Ascending aorta (tissue), 2 donors: ENCODE data around the gene TRIM24. TPM values are rescaled to one million over a fixed set of nuclear protein-coding genes. Genes with fewer than 3 reads are reported as not detected.

ENCODE experiments used
- DNase-seq, 2 donors: peaks; one replicate each; pipeline ENCODE4 v3.0.0-alpha.2; 2019; ENCODE audit warnings: low spot score in 2 of 2
- H3K27ac ChIP-seq, 2 donors: fragments of 200-600 bp; sonication (generic); one replicate each; pipeline ENCODE4 v1.5.1; 2016 to 2017; ENCODE audit warnings: mild to moderate bottlenecking in 1 of 2
- H3K27me3 ChIP-seq: fragments of 200-600 bp; sonication (generic); one replicate; pipeline ENCODE4 v1.5.1; 2017
- H3K36me3 ChIP-seq, 2 donors: fragments of 200-600 bp; sonication (generic); one replicate each; pipeline ENCODE4 v1.5.1; 2016
- H3K4me1 ChIP-seq, 2 donors: fragments of 200-600 bp; sonication (generic); one replicate each; pipeline ENCODE4 v1.5.1; 2016 to 2017; ENCODE audit warnings: mild to moderate bottlenecking in 1 of 2
- H3K4me3 ChIP-seq, 2 donors: fragments of 200-600 bp; sonication (generic); one replicate each; pipeline ENCODE4 v1.5.1; 2016 to 2017; ENCODE audit warnings: mild to moderate bottlenecking in 1 of 2
- H3K9me3 ChIP-seq, 2 donors: fragments of 200-600 bp; sonication (generic); one replicate each; pipeline ENCODE4 v1.5.1; 2016
- intact Hi-C: fragments of 100-400 bp; cut with DNase I; formaldehyde crosslinking; loops from one replicate; pipeline ENCODE4 v1.15.1; 2023
- total RNA-seq: library from RNA; depleted of rRNA; stranded (reverse); fragments of >200 nt; gene quantifications from one replicate; pipeline ENCODE4 v1.1.0, GENCODE V29; 2016
- TF ChIP-seq, protein P1 (sequence below), 3 experiments: fragments of 200-600 bp in 2 of 3; fragments of 450-650 bp in 1 of 3; sonication (generic) in 2 of 3; IDR thresholded peaks; one replicate each; pipeline ENCODE4 v1.5.1; 2016 to 2019; ENCODE audit warnings: antibody characterized with exemption in 3 of 3, mild to moderate bottlenecking in 1 of 3, moderate library complexity in 1 of 3

The TRIM24 gene
- total RNA-seq, 1 donor from 2014 or later, result 2.3 TPM

DNA sequence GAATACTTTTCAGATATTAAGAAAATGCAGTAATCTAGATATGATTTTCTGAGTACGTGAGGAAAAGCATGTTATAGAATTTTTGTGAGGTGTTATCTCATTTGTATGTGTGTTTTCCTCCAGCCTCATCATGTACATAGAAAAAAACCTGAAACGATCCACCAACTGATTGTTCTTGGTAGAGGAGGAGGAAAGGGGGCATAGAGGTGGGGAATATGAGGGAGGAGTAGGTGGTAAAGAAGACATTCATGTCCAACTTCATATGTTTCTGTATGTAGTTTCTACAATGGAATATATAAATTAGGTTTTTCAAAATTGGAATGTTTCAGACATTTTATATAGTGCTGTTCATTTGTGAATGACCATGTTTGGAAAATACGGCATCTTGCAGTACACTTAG is 109.4 kb downstream of the TRIM24 start:
- Histone ChIP-seq H3K9me3 (peaks cover 18 to 25% of the 10 kb centered on the region in 2 donors), H3K4me1 (no peaks in the 10 kb centered on the region), H3K27ac (no peak overlapping the region), H3K4me3 (no peak overlapping the region), H3K36me3 (peaks cover 48 to 73% of the 10 kb centered on the region in 2 donors), H3K27me3 (no peaks in the 10 kb centered on the region)
- intact Hi-C loops, result no loop called here
- TF ChIP-seq, protein P1, sequence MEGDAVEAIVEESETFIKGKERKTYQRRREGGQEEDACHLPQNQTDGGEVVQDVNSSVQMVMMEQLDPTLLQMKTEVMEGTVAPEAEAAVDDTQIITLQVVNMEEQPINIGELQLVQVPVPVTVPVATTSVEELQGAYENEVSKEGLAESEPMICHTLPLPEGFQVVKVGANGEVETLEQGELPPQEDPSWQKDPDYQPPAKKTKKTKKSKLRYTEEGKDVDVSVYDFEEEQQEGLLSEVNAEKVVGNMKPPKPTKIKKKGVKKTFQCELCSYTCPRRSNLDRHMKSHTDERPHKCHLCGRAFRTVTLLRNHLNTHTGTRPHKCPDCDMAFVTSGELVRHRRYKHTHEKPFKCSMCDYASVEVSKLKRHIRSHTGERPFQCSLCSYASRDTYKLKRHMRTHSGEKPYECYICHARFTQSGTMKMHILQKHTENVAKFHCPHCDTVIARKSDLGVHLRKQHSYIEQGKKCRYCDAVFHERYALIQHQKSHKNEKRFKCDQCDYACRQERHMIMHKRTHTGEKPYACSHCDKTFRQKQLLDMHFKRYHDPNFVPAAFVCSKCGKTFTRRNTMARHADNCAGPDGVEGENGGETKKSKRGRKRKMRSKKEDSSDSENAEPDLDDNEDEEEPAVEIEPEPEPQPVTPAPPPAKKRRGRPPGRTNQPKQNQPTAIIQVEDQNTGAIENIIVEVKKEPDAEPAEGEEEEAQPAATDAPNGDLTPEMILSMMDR (IDR thresholded peaks at IDR 0.05), result no peak
- DNase-seq, result no peak

DNA sequence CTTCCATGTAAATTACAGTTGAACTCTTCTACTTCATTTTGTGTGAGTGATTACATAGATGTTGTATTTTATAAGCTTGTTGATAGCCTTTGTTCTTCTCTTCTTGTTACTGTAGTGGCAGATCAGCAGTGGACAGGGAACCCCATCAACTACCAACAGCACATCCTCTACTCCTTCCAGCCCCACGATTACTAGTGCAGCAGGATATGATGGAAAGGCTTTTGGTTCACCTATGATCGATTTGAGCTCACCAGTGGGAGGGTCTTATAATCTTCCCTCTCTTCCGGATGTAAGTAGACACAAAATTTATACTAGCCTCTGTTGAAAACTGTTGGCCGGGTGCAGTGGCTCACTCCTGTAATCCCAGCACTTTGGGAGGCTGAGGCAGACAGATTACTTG is 110.7 kb downstream of the TRIM24 start:
- Histone ChIP-seq H3K36me3 (peaks cover 37 to 62% of the 10 kb centered on the region in 2 donors), H3K27me3 (no peaks in the 10 kb centered on the region), H3K4me3 (no peak overlapping the region), H3K4me1 (no peaks in the 10 kb centered on the region), H3K27ac (no peak overlapping the region), H3K9me3 (peaks cover 5 to 12% of the 10 kb centered on the region in 2 donors)
- TF ChIP-seq, protein P1 (IDR thresholded peaks at IDR 0.05), result no peak
- intact Hi-C loops, result no loop called here
- no peak for DNase-seq

DNA sequence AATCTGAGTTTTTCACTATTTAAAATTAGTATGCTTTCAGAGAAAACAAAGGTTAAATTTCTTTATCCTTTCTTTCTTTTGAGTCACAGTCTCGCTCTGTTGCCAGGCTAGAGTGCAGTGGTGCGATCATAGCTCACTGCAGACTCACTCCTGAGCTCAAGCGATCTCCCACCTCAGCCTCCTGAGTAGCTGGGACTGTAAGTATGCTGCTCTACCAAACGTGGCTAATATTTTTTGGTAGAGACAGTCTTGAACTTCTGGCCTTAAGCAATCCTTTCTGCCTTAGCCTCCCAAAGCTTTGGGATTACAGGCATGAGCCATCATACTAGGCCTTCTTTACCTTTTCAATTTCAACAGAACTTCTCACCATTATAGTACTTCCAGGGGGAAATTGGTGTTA is 113.7 kb downstream of the TRIM24 start:
- Histone ChIP-seq H3K27me3 (no peaks in the 10 kb centered on the region), H3K9me3 (no peaks in the 10 kb centered on the region), H3K27ac (no peak overlapping the region), H3K36me3 (peaks cover 22 to 53% of the 10 kb centered on the region in 2 donors), H3K4me1 (no peaks in the 10 kb centered on the region), H3K4me3 (no peak overlapping the region)
- TF ChIP-seq, protein P1 (IDR thresholded peaks at IDR 0.05), result no peak
- intact Hi-C loops, result no loop called here
- no peak for DNase-seq

DNA sequence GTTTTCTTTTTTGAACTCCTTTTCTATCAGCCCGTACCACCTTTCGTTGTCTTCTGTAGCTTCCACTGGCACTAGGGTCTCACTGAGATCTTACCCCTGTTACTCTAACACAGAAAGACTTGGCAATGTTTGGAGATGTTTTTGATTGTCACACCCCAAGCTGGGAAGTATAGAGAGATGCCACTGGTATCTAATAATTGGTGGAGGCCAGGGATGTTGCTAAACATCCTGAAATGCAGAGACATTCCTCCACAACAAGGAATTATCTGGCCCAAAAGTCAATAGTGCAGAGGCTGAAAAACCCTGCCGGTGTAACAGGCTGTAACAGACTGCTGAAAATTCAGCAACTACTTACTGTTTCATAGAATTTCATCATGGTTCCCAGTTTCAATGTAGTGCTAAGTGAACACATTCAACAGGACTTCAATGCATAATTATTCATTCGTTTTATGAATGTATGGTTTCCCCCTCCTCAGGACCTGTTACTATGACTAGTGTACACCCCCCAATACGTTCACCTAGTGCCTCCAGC is 115.9 kb downstream of the TRIM24 start:
- TF ChIP-seq, protein P1 (IDR thresholded peaks at IDR 0.05), result no peak
- no peak overlapping the region for H3K27ac ChIP-seq
- H3K4me3 ChIP-seq, result no peak overlapping the region
- DNase-seq, result no peak
- no peaks in the 10 kb centered on the region for H3K4me1 ChIP-seq
- intact Hi-C loops, result no loop called here
- peaks cover 29 to 64% of the 10 kb centered on the region in 2 donors for H3K36me3 ChIP-seq
- H3K9me3 ChIP-seq, result no peaks in the 10 kb centered on the region
- no peaks in the 10 kb centered on the region for H3K27me3 ChIP-seq

DNA sequence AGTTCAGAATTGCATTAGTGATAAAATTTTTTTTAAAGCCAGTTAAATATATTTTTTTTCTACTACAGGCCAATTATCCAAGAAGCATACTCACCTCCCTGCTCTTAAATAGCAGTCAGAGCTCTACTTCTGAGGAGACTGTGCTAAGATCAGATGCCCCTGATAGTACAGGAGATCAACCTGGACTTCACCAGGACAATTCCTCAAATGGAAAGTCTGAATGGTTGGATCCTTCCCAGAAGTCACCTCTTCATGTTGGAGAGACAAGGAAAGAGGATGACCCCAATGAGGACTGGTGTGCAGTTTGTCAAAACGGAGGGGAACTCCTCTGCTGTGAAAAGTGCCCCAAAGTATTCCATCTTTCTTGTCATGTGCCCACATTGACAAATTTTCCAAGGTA is 119.1 kb downstream of the TRIM24 start:
- intact Hi-C loops, result no loop called here
- H3K36me3 ChIP-seq, result peaks cover 28 to 53% of the 10 kb centered on the region in 2 donors

More for the DNA sequence above, 119.1 kb downstream of the TRIM24 start:
- H3K27me3 ChIP-seq, result no peaks in the 10 kb centered on the region
- TF ChIP-seq, protein P1 (IDR thresholded peaks at IDR 0.05), result no peak
- no peak overlapping the region for H3K27ac ChIP-seq
- no peaks in the 10 kb centered on the region for H3K4me1 ChIP-seq
- H3K9me3 ChIP-seq, result no peaks in the 10 kb centered on the region
- no peak for DNase-seq
- no peak overlapping the region for H3K4me3 ChIP-seq
